Hepatocyte (in vitro differentiated cells): ENCODE data around the gene FHDC1.

Experiments used
- EZH2 ChIP-seq: fragments of 200-600 bp; sonication (generic); IDR thresholded peaks from 2 replicates; pipeline ENCODE4 v1.6.1; 2016; ENCODE audit warnings: antibody characterized with exemption, mild to moderate bottlenecking, borderline replicate concordance
- TF ChIP-seq, protein P1 (sequence below): fragments of 200-600 bp; sonication (generic); IDR thresholded peaks from 2 replicates; pipeline ENCODE4 v1.5.1; 2016; ENCODE audit warnings: antibody characterized with exemption, mild to moderate bottlenecking; ENCODE audit not compliant: poor library complexity

- no peak for TF ChIP-seq EZH2
- TF ChIP-seq, protein P1, sequence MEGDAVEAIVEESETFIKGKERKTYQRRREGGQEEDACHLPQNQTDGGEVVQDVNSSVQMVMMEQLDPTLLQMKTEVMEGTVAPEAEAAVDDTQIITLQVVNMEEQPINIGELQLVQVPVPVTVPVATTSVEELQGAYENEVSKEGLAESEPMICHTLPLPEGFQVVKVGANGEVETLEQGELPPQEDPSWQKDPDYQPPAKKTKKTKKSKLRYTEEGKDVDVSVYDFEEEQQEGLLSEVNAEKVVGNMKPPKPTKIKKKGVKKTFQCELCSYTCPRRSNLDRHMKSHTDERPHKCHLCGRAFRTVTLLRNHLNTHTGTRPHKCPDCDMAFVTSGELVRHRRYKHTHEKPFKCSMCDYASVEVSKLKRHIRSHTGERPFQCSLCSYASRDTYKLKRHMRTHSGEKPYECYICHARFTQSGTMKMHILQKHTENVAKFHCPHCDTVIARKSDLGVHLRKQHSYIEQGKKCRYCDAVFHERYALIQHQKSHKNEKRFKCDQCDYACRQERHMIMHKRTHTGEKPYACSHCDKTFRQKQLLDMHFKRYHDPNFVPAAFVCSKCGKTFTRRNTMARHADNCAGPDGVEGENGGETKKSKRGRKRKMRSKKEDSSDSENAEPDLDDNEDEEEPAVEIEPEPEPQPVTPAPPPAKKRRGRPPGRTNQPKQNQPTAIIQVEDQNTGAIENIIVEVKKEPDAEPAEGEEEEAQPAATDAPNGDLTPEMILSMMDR: no peak
Measured at GRCh38 chr4:152939621-152940020, 3.5 kb downstream of the FHDC1 start.
